ENCODE results near the gene EOLA1.
A peak's percentile ranks its signal among the peaks of the same experiment; 100 is the strongest.
"Not testable (repeated sequence)": the region's sequence is repeated elsewhere in the genome, so short reads cannot be mapped to it uniquely, and the experiment has no call there.

EOLA1 gene

DNA sequence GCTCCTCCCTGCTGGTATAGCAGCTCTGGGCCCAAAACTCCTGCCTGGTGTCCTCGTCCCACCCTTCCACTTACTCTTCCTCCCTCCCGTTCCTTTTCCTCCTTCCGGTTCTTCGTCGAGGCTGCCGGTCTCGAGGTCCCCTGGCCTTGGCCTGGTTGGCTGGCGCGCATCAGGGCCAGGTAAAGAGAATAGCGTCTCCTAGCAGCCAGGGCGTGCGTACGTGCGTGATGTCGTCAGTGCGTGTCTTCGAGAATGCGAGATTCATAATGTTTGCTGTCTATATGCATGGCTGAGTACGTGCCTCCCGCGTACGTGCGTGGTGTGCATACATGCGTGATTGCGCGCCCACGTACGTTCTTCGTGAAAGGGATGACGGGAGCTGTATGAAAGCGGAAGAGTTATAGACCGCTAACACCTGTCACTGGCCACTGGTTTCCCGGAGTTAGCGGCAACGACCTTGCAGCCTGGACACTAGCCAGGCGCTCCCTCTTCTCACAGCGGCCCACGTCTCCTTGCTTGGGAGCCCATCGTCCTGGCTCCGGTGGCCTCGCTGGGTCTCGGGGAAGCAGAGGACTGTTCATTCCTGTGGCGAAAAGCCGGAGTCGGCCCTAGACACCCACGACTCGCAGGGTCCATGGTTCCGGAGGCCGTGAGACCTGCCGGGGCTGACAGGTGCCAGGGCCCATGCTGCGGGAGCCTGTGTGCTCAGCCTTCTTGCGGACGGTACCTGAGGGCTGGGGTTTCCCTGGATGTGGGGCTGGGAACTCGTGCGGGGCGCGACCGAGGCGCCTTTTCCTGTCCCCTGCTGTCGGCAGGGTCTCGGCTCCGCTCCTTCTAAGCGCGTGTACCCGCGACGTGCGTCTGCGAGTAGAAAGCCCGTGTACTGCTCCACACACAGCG lies at the start of gene EOLA1:
TSS of gene EOLA1 (plus strand) at position 392 of the 900 bp plus-strand sequence. CDS start 4,619 bp downstream, outside the sequence.
- DNase-seq, result peak; percentile 95

DNA sequence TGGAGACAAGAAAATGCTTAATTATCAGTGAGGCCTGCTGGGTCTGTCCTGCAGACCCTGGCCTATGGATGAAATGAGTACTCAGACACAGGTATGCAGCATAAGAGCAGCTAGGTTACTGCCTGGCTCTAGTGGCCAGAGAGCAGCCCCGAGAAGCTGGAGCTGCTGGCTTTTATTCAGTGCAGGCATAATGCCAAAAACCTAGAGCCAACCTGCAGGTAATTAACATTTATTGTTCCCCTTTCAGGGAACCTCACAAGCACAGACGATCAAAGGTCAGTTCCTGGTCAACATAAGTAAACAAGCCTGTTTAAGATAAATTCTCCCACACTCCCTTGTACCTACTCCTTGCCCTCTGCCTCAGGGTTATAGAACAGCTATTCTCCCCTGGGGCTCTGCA lies 49.0 kb upstream of the EOLA1 start:
- DNase-seq, result no peak

DNA sequence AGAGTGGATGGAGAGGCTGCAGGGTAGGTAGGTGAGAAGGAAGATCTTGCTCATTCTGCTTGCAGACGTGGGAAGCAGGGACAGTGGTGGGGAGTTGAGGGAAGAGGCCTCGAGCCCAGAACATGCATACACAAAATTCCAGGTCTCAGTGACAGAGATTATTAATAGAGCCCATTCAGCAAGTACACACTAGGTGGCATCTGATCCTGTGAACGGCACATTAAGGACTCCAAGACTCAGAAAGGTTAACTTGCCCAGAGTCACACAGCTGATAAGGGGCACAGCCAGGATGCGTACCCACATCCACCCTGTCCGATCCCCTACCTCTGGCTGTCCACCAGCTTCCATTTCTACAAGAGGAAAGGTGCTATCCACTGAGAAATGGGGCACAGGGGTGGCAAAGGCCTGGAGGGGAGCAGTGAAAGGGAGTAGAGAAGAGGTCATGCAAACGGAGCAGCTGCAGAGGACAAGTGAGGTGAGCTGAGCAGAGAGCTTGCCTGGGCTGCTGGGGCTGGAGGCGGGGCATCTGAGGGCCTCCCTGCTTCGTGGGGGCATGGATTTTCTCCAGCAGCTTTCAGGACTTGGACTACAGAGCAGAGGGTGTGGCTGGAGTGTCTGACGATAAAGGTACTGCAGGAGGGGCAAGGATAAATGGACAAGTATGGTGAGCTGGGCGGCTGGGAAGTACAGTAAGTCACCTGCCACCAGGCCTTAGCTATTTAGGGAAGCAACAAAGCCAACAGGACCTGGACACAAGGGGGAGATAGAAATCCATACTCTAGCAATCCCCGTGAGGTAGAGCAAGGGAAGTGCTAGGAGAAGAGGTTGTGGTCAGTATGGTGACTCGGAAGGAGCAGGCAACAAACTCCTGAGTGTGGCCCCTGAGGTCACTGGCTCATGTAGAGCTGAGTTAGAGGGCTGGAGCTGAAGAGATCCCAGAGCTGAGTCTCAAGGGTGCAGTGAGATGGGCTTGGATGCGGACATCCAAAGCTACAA lies 46.9 kb upstream of the EOLA1 start:
- DNase-seq, result no peak

DNA sequence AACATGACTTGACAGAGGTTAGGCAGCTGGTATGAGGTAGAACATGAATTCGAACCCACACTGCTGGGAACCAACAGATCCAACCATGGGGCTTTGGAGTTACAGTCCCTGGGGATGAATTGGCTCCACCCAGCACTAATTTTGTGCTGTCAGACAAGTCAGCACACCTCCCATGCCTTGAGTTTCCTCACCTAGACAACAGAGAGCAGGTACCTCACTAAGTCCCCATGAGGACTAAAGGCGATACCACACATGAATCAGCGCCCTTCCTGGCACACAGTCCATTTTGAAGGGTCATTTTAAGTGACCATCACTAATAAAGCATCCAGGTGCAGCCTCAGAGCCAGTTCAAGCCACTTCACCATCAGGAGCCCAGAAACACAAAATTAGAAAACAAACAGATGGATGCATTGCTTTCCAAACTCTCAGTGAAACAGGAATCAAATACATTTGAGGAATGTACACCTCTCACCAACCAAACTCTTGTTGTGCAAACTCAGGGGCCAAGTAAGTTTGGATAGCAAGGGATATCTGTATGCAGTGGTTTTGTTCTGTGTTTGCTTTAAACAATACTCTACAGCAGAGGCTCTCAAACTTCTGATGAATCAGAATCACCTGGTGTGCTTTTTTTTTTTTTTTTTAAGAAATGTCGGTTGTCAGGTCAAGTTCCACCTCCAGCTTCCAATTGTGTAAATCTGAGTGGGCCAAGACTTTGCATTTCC lies 45.8 kb upstream of the EOLA1 start:
- DNase-seq, result no peak

DNA sequence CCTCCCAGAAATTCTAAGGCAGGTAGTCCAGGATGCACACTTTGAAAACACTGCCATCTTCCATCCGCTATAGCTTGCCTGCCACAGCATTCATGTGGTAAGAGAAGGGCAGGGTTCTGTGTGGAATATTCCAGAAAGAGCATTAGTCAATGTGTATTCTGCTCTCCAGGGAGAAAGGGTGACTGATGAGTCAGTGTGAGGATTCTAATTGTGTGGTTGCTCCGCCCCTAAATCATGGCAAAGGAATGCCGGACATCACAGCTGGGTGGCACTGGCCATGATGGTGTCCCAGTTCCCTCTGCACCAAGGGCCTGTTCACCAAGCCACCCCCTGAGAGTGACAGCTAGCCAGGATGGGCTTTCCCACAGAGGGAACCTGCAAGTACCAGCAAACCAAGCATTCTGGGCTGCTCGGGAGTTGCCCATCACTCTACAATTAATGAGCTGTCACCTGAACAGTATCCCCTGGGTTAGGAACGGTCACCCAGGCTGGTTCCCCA lies 45.2 kb upstream of the EOLA1 start:
- DNase-seq, result no peak

DNA sequence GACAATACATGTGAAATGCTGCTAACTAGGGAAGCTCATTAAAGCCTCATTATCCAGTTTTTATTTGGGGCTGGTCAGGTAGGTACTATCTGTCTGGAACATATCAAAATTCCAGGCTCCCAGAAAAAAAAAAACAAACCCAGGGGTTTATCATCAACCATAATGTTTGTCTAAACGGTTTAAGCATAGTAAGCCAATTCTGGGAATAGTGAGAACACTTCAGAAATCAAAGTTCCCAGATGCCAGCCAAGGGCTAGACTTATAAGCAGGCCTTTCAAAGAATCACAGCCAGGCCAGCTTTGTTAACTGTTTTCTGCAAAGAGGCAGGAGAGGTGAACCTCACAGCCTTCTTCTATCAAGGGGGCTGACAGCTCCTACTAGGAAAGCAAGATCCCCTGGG lies 43.8 kb upstream of the EOLA1 start:
- DNase-seq, result no peak

DNA sequence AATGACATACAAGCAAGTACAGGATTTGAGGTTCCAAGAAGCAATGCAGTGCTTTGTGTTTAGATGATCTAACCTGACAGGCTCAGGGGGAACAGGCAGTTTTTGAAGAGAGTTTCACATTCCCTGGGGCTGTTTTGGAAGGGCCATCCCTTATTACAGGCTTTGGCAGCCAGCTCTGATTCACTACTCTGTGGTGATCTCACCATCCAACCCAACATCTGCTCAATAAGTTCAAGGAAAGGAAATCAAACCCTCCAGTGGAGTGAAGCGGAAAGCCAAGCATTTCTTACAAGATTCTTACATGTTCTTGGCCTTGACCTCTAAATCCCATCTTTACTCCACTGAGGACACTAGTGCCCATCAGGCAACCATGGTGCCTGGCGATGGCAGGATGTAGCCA lies 43.2 kb upstream of the EOLA1 start:
- no peak for DNase-seq

DNA sequence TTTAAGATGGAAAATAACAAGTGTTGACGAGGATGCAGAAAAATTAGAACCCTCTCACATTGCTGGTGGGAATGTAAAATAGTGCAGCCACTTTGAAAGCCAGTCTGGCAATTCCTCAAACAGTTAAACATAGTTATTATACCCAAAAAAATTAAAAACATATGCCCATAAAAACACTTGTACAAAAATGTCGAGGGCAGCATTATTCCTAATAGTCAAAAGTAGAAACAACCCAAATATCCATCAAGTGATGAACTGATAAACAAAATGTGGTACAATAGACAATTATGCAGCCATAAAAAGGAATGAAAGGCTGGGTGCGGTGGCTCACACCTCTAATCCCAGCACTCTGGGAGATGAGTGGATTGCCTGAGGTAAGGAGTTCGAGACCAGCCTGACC lies 42.0 kb upstream of the EOLA1 start:
- DNase-seq, result no peak

DNA sequence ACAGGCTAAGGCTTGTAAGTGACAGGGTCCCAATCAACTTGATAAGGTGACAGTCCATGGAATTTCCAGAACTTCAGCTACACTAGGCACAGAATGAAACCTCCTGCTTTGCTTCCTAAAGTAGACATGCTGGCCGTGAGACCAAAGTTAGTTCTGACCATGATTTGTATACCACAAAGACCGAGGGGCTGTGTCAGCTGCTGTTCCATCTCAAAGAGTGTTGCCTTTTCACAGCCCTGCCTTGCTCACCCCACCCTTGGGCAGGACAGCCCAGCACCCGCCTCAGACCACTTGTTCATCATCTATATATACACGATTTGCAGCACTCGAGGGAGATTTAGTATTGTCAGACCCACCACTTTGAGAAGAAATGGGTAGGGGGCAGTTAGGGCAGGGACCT lies 41.0 kb upstream of the EOLA1 start:
- no peak for DNase-seq

DNA sequence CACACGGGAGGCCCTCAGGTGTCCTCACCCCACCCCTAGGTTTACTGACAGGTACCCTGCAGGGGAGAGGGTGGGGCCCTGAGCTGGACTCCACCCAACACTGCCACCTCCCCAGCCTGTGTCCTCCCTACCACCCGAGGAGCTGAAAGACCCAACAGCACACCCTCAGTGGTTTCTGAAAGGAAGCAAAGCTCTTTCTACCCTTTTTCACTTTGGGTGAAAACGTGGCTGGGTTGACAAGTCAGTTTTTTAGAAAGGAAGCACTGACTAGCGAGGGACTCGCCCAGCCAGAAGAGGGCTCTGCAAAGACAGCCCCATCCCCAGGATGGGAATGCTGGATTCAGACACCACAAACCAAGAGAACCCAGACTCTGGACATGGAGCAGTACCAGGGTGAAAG lies 37.9 kb upstream of the EOLA1 start:
- not testable (repeated sequence) for DNase-seq

DNA sequence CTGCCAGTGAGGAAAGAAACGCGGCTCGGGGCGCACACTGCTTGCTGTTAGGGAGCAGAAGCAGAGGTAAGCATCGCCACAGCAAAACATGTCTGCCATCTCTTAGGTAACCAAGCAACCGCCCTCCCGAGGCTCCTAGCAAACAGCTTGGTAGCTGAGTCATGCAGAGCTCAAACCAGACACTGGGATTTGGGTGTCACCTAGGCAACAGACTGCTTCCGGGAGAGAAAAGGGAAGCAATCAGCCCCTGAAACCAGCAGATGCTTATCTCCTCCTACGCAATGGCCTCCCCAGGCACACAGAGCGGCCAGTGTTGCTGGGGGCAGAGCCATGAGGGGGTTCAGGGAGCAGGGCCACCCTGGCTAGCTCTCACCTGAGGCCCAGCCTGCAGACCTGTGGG lies 37.4 kb upstream of the EOLA1 start:
- peak; percentile 86 for DNase-seq

DNA sequence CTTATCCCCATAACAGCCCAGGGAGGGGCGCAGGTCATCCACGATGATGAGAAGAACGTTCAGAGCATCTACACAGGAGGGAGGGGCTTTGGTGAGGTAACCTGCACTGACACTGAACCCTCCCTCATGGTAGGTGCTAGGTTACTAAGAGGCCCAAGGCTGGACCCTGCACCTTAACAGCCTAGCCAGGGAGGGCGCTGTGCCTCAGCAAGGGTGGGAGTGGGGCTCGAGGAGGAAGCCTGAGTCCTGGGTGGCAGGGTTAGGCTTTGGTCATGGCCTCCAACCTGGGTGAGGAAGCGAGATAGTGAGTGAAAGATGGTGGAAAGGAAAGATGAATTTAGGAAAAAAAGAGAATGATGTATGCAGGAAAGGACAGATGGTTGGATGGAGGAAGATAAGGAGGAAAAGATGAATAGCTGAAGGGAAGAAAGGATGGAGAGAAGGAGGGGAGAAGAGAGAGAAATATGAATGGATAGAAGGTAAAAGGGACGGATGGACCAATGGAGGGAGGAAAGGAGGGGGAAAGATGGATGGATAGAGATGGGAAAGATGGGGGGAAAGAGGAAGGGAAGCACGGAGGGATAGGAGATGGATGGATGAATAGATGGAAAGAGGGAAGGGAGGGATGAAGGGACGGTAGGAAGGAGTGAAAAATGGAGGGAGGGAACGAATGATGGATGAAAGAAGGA lies 36.4 kb upstream of the EOLA1 start:
- DNase-seq, result peak; percentile 86

DNA sequence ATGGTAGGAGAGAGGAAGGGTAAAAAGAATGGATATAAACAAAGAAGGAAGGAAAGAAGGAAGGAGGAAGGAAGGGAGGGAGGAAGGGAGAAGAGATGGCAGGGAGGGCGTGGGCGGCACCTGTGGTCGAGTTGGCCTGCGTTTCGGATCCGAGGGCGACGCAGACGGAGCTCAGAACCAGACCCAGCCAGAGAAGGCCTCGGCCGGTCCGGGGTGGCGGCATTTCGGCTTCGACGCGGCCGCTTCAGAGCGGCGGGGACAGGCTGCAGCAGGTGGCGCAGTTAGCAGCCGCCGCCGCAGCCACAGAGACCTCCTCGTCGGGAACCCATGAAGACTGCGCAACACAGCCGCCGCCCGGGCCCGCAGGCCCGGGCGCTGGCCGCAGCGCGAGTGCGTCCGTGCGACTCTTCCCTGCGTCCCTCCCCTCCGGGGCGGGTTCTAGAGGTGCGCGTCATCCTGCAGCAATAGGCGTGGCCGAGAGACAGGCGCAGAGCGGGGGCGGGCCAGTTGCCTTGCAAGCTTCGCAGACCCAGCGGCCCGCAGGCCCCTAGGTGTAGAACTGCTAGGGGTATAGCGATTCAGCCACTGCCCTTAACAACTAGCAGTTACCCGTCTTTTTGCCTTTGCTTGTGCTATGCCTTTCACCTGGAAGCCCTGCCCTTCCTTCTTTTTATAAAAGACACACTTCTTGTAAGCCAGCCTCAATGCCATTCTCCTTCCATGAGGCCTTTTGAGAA lies 35.7 kb upstream of the EOLA1 start, which contains the start of gene IDS:
TSS of gene IDS (minus strand) at position 392 of the 737 bp plus-strand sequence. CDS start at position 223, 169 bp downstream.
- peak; percentile 94 for DNase-seq

DNA sequence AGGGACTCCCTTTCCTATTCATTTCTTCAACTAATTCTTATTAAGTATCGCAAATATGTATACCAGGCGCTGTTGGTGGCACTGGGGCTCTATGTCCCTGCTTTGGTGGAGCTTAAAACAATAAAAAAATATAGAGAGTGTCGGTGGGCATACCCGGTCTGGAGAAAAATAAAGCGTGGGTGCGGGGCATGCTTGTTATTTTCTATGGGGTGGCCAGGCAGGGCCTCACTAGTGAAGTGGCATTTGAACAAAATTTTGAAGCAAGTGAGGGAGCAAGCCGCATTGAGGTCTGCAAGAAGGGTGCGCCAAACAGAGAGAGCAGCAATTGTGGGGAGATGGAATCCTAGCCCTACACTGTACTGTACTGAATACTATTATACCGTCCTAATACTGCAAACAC lies 35.1 kb upstream of the EOLA1 start:
- DNase-seq, result no peak

DNA sequence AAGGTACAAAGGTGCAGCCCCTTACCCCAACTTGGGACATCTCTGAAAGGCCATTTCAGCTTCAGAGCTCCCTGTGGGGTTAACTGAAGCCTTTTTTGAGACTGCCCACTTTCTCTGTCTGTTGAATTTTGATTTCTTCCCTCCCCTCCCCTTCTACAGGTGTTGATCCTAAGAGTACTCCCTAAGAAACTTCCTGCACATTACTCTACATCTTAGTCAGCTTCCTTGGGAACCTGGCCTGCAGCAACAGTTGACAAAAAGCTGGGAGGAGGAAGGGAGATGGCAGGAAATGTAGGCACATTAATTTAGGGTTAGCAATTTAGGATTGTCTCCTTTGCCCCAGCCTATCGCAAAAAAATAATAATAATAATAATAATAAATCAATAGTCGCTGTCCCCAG lies 34.5 kb upstream of the EOLA1 start:
- DNase-seq, result no peak

DNA sequence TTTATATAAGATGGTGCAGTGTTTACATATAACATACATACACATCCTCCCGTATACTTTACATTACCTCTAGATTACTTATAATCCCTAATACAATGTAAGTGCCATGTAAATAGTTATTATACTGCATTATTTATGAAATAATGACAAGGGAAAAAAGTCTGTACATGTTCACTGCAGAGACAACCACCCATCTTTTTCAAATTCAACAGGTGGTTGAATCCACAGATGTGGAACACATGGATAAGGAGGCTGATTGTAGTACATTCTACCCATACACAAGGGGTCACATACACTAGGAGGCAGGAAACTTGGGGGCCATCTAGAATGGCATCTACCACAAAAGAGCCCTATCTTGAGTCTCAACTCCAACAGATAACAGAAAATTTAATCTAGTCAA lies 32.3 kb upstream of the EOLA1 start:
- no peak for DNase-seq

DNA sequence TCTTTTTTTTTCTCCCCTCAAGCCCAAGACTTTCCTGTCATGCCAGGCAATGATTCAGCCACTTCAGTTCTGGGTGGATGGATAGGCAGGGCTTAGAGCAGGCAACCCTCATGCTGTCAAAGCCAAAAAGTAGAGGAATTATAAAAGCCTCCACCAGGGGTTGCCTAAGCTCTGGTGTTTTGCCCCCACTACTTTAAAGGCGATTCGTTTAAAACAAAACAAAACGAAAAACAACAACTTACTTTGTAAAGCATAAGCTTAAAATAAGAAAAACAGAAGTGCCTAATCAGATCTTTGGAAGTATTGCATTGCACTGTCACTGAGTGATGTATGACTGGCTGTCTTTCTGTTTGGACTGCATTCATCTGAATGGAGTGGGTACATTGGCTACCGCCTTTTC lies 30.4 kb upstream of the EOLA1 start:
- no peak for DNase-seq

DNA sequence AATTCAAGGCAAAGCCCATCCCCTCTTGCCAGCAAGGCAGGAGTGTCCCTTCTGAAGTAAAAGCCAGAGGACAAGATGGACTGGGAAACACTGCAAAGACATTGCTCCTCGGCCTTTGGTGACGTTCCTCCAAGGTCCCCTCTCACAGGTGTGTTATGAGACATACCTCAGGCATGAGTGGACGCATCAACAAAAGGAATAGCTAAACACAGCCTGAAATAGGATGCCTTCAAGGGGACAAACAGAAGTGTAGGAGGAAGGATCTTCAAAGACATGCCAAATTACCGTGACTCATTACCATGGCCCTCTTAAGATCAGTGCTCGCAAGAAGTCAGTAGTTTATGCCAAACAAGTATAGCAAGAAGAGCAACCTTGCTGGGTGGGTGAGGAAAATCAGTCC lies 29.7 kb upstream of the EOLA1 start:
- DNase-seq, result no peak

DNA sequence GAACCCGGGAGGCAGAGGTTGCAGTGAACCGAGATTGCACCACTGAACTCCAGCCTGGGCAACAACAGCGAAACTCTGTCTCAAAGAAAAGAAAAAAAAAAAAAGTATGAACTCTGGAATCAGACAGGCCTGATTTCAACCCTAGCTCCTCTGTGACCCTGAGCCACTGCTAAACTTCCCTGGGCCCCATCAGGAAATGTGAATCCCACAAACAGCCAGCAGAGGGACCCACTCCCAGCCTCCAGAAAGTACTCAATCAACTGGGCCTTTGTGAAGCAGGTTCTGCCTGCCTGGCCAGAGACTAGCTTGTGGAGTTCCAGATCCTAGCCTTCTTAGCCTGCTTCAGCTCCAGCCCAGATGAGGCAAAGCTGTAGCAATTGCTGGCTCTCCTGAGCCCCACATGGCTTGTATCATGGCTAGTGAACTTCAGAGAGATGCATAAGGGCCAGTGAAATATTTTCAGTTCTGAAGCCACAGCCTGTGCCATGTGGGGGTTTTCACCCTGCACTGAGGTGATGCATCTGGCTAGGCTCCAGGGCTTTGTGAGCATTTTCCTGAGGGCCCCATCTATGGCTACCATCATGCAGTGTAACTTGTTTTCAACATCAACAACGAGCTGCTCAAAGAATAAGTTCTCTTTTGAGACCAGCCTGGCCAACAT lies 28.5 kb upstream of the EOLA1 start:
- DNase-seq, result peak; percentile 82

DNA sequence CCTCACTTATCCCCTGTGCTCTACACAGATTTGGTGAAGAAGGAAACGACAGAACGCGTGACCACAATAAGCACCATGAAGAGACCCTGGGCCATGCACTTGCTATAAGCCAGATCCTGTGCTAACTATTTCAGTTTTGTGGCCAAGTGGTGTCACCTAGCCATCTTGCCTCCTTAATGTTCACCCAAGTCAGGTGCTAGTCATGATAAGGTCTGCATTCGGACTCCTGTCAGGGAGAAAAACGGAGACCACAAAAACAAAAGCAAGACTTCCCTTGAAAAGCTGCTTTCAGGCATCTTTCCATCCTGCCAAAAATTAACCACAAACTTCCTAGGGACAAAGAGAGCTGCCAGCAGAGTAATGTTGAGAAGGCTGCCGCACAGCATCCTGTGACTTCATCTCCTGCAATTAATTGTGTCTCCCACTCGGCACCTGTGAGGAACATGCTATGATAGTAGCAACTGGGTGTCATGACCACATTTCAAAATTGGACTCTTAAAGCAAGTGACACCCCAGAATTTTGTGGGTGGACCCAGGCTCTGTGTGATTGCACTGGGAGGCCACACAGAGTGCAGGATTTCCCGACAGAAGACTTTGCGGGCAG lies 26.9 kb upstream of the EOLA1 start:
- DNase-seq, result no peak
